H54 (cell line): ENCODE data around the gene GPN2.
A peak's percentile ranks its signal among the peaks of the same experiment; 100 is the strongest.
"Not testable (repeated sequence)": the region's sequence is repeated elsewhere in the genome, so short reads cannot be mapped to it uniquely, and the experiment has no call there.

Experiments
- DNase-seq: peaks from one replicate; pipeline ENCODE4 v3.0.0; 2011; ENCODE audit warnings: low spot score, mixed read lengths; ENCODE audit not compliant: insufficient read length
- FAIRE-seq: peaks from 3 replicates; lab custom pipeline; 2011; peaks lifted over from hg19 to GRCh38; lab: Jason Lieb, UNC
- POLR2A ChIP-seq: IDR thresholded peaks from 2 replicates; pipeline ENCODE4 v1.6.1; 2011; ENCODE audit warnings: low read depth, mild to moderate bottlenecking, low read length

GPN2 gene

GRCh38 chr1:26858891-26859640 is 31.0 kb downstream of the GPN2 start:
- DNase-seq (no peak), FAIRE-seq (no peak)
- TF ChIP-seq POLR2A: no peak

GRCh38 chr1:26858160-26858559 is 31.9 kb downstream of the GPN2 start:
- DNase-seq (no peak), FAIRE-seq (no peak)
- no peak for TF ChIP-seq POLR2A

GRCh38 chr1:26857473-26858060 is 32.5 kb downstream of the GPN2 start:
- TF ChIP-seq POLR2A: no peak
- no peak for DNase-seq
- FAIRE-seq: no peak

GRCh38 chr1:26856604-26857469 is 33.2 kb downstream of the GPN2 start:
- FAIRE-seq (no peak), DNase-seq (no peak)
- TF ChIP-seq POLR2A: no peak

- DNase-seq (no peak), FAIRE-seq (no peak)
- no peak for TF ChIP-seq POLR2A
Observed at GRCh38 chr1:26856181-26856580, 33.9 kb downstream of the GPN2 start.

- DNase-seq (no peak), FAIRE-seq (no peak)
- TF ChIP-seq POLR2A: no peak
Observed at GRCh38 chr1:26855636-26856035, 34.4 kb downstream of the GPN2 start.

GRCh38 chr1:26854906-26855305 is 35.2 kb downstream of the GPN2 start:
- no peak for FAIRE-seq

GRCh38 chr1:26853600-26853999 is 36.5 kb downstream of the GPN2 start:
- TF ChIP-seq POLR2A: no peak

More at GRCh38 chr1:26854906-26855305, 35.2 kb downstream of the GPN2 start:
- DNase-seq: no peak
- TF ChIP-seq POLR2A: no peak

GRCh38 chr1:26853156-26853555 is 36.9 kb downstream of the GPN2 start:
- no peak for TF ChIP-seq POLR2A
- DNase-seq: peak; percentile 67
- FAIRE-seq: peak; percentile 84

More at GRCh38 chr1:26853600-26853999, 36.5 kb downstream of the GPN2 start:
- FAIRE-seq: no peak
- no peak for DNase-seq

- TF ChIP-seq POLR2A: no peak
- DNase-seq (no peak), FAIRE-seq (no peak)
Observed at GRCh38 chr1:26852701-26853100, 37.4 kb downstream of the GPN2 start.

GRCh38 chr1:26851106-26851684 is 38.9 kb downstream of the GPN2 start:
- FAIRE-seq (no peak), DNase-seq (no peak)
- TF ChIP-seq POLR2A: no peak

- no peak for TF ChIP-seq POLR2A
- peak; percentile 73 for DNase-seq
- FAIRE-seq: peak; percentile 93
Observed at GRCh38 chr1:26848941-26849774, 40.9 kb downstream of the GPN2 start.

- TF ChIP-seq POLR2A: no peak
- FAIRE-seq (no peak), DNase-seq (no peak)
Observed at GRCh38 chr1:26848499-26848898, 41.6 kb downstream of the GPN2 start.

GRCh38 chr1:26847826-26848225 is 42.3 kb downstream of the GPN2 start:
- FAIRE-seq, DNase-seq: not testable (repeated sequence)
